ENCODE data around the gene ZC3HAV1L. TPM values are rescaled to one million over a fixed set of nuclear protein-coding genes. Genes with fewer than 3 reads are reported as not detected.
A peak's percentile ranks its signal among the peaks of the same experiment; 100 is the strongest.
"Not testable (repeated sequence)": the region's sequence is repeated elsewhere in the genome, so short reads cannot be mapped to it uniquely, and the experiment has no call there.

ZC3HAV1L gene
- total and polyA plus RNA-seq, 5 donors = 0.86 to 5.5 (median 5.3) TPM

- H3K27ac ChIP-seq (ENCODE audit: low read length) = no peak overlapping the region
- no peaks in the 10 kb centered on the region for H3K27me3 ChIP-seq (ENCODE audit: control insufficient read depth, insufficient read depth)
- H3K4me3 ChIP-seq (ENCODE audit: low read length) = no peak overlapping the region
- no peaks in the 10 kb centered on the region for H3K9me3 ChIP-seq (ENCODE audit: control insufficient read depth, low read length)
- ATAC-seq = no peak
- H3K4me1 ChIP-seq (ENCODE audit: control insufficient read depth, insufficient read depth, low read length) = no peaks in the 10 kb centered on the region
- 73% methylated on average over 3 of the region's 3 CpGs for WGBS
- intact Hi-C loops (cut with DNase I) = no loop called here
- DNase-seq = no peak
These were observed 1.1 kb upstream of the ZC3HAV1L start for GRCh38 chr7:139036901-139037300.

DNA sequence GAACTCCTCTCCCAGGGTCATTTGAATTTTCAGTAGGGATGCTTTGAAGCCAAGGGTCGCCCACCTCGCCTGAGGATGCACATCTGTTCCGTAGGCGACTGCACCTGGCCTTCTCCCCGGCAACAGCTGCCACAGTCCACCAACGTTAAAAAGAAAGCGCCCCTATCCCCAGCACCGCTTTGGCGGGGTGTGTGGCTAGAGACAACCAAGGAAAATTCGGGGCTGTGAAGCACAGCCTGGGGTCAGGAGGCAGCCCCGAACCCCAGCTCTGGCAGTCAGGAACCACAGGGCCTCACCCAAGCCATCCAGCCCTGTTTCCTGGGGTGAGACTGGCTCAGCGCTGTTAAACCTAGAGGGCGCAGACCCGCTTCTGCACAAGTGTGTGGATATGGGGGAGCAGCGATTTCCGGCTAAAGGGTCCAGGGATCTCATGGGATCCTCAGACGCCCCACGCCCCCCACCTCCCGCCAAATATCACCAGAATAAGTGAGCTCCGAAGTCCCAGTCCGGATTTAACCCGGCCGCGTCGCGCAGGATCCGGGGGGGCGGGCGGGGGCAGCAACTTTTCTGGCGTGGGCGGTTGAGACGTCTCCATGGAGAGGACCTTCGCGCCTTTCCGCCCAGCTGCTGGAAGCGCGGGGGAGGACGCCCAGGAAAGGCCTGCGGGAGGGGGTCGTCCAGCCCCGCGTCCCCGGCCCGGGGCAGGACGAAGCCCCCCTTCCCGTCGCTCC is 822 bp downstream of the ZC3HAV1L start:
- DNase-seq = peak; percentile 48 to 77 (median 68)
- no peaks in the 10 kb centered on the region for H3K4me1 ChIP-seq (ENCODE audit: control insufficient read depth, insufficient read depth, low read length)
- H3K27ac ChIP-seq (ENCODE audit: low read length) = peak overlapping the region; percentile 1
- no peaks in the 10 kb centered on the region for H3K27me3 ChIP-seq (ENCODE audit: control insufficient read depth, insufficient read depth)
- H3K9me3 ChIP-seq (ENCODE audit: control insufficient read depth, low read length) = no peaks in the 10 kb centered on the region
- intact Hi-C loops (cut with DNase I) = no loop called here
- WGBS = 9% methylated on average over 47 of the region's 47 CpGs
- H3K4me3 ChIP-seq (ENCODE audit: low read length) = peak overlapping the region; percentile 37
- peak; percentile 57 to 69 for ATAC-seq

GRCh38 chr7:139034336-139034735 is 1.5 kb downstream of the ZC3HAV1L start:
- Histone ChIP-seq H3K4me1 (ENCODE audit: control insufficient read depth, insufficient read depth, low read length) (no peaks in the 10 kb centered on the region), H3K27me3 (ENCODE audit: control insufficient read depth, insufficient read depth) (no peaks in the 10 kb centered on the region), H3K4me3 (ENCODE audit: low read length) (no peak overlapping the region), H3K9me3 (ENCODE audit: control insufficient read depth, low read length) (no peaks in the 10 kb centered on the region), H3K27ac (ENCODE audit: low read length) (no peak overlapping the region)
- ATAC-seq (no peak), DNase-seq (no peak)
- 88% methylated on average over 5 of the region's 5 CpGs for WGBS
- intact Hi-C loops (cut with DNase I) = no loop called here

DNA sequence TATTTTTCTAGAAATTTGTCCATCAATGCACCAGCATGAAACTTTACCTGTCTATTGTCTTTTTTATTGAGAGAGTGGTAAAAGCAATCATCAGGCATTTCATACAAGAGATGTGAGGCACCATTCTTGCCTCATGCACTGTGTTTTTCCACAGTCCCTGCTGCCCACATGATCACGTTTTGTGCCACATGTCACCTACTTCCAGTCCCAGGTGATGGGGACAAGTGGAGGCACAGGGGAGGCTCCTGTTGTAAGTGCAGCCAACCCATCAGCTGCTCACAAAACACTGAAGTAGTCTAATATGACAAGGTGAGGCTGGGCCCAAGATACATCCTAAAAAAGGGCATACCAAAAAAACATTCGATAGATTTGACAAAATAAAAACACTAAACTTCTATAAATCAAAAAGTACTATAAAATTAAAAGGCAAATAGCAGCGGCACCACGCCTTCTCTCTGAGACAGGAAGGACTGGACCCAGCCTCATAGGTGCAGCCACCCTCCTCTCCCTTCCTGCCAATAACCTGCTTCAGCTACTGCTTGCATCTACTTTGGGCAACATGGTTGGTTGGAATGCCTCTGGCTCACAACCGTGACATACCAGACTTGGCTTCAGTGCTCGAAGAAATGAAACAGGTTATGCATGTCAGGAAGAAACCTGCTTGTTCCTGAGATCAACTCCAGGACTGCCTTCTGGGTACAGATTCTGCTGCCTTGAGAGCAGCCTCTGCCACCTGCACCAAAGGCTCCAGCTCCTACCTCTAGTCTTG is 2.3 kb downstream of the ZC3HAV1L start:
- no peak overlapping the region for H3K27ac ChIP-seq (ENCODE audit: low read length)
- no peaks in the 10 kb centered on the region for H3K4me1 ChIP-seq (ENCODE audit: control insufficient read depth, insufficient read depth, low read length)
- ATAC-seq = no peak
- no peak overlapping the region for H3K4me3 ChIP-seq (ENCODE audit: low read length)
- DNase-seq = no peak
- 77% methylated on average over 6 of the region's 6 CpGs for WGBS
- intact Hi-C loops (cut with DNase I) = no loop called here
- no peaks in the 10 kb centered on the region for H3K9me3 ChIP-seq (ENCODE audit: control insufficient read depth, low read length)
- no peaks in the 10 kb centered on the region for H3K27me3 ChIP-seq (ENCODE audit: control insufficient read depth, insufficient read depth)

DNA sequence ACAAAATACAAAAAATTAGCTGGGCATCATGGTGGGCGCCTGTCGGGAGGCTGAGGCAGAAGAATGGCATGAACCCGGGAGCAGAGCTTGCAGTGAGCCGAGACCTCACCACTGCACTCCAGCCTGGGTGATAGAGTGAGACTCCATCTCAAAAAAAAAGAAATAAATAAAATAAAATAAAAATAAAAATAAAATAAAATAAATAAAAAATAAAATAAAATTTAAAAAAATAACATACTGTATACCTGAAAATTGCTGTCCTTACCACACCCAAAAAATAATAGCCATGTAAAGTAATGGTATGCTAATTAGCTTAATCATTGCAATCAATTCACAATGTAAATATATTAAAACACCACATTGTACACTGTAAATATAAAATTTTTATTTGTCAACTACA is 3.4 kb downstream of the ZC3HAV1L start:
- H3K4me3 ChIP-seq (ENCODE audit: low read length) = no peak overlapping the region
- H3K27me3 ChIP-seq (ENCODE audit: control insufficient read depth, insufficient read depth) = no peaks in the 10 kb centered on the region
- no peak overlapping the region for H3K27ac ChIP-seq (ENCODE audit: low read length)
- no peaks in the 10 kb centered on the region for H3K4me1 ChIP-seq (ENCODE audit: control insufficient read depth, insufficient read depth, low read length)
- ATAC-seq (no peak), DNase-seq (no peak)
- H3K9me3 ChIP-seq (ENCODE audit: control insufficient read depth, low read length) = no peaks in the 10 kb centered on the region
- WGBS = 95% methylated on average over 4 of the region's 4 CpGs
- intact Hi-C loops (cut with DNase I) = no loop called here

DNA sequence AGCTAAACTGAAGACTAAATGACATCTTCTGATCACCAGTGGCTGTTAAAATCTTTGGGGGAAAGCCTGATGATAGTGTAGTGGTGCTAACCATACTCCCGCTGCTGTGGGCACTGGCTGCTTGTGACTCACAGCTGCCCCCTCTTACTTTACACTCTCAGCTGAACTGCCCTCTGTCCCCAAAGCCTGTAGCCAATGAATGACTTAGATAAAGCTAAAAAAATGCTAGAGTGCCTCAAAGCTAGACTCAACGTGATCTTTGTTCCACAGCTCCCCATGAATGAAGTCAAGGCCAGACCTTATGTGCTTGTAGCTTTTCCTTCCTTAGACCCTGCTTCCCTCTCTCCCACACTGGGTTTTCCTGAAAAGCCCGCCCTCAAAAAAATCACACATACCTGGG is 6.5 kb downstream of the ZC3HAV1L start:
- Histone ChIP-seq H3K4me1 (ENCODE audit: control insufficient read depth, insufficient read depth, low read length) (no peaks in the 10 kb centered on the region), H3K27ac (ENCODE audit: low read length) (no peak overlapping the region), H3K4me3 (ENCODE audit: low read length) (no peak overlapping the region), H3K27me3 (ENCODE audit: control insufficient read depth, insufficient read depth) (no peaks in the 10 kb centered on the region), H3K9me3 (ENCODE audit: control insufficient read depth, low read length) (no peaks in the 10 kb centered on the region)
- no peak for ATAC-seq
- no peak for DNase-seq
- WGBS = 86% methylated on average over 3 of the region's 3 CpGs
- intact Hi-C loops (cut with DNase I) = no loop called here

DNA sequence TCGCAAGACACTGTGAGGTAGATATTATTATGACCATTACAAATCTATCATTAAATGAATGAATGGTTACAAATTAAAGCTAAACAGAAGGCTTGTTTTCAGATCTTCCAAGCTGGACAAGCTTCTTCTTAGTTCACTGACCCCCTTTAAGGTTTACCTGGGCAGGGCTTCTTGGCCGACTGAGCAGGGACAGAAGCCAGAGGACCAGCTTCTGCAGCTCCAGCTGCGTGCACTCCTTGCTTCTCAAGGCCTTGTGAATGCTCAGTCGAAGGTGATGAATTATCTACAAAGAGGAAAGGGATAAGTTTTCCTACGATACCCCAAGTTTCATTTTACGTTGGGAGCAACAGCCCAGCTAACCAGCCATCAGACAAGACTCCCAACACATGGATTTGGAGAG is 9.3 kb downstream of the ZC3HAV1L start:
- Histone ChIP-seq H3K4me3 (ENCODE audit: low read length) (no peak overlapping the region), H3K27ac (ENCODE audit: low read length) (no peak overlapping the region), H3K4me1 (ENCODE audit: control insufficient read depth, insufficient read depth, low read length) (no peaks in the 10 kb centered on the region), H3K27me3 (ENCODE audit: control insufficient read depth, insufficient read depth) (no peaks in the 10 kb centered on the region), H3K9me3 (ENCODE audit: control insufficient read depth, low read length) (no peaks in the 10 kb centered on the region)
- ATAC-seq (no peak), DNase-seq (no peak)
- intact Hi-C loops (cut with DNase I) = no loop called here
- WGBS = 90% methylated on average over 6 of the region's 6 CpGs

DNA sequence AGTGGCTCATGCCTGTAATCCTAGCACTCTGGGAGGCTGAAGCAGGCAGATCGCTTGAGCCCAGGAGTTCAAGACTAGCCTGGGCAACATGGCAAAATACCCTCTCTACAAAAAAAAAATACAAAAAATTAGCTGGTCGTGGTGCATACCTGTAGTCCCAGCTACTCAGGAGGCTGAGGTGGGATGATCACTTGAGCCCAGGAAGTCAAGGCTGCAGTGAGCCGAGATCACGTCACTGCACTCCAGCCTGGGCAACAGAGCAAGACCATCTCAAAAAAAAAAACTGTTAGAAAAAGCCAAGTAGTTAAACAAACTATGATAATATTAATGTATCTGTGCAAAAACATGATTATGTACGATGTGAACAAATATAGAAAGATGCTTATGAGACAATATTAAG is 10.0 kb downstream of the ZC3HAV1L start:
- H3K4me1 ChIP-seq (ENCODE audit: control insufficient read depth, insufficient read depth, low read length); H3K9me3 ChIP-seq (ENCODE audit: control insufficient read depth, low read length); ATAC-seq; intact Hi-C loops (cut with DNase I); H3K4me3 ChIP-seq (ENCODE audit: low read length); H3K27ac ChIP-seq (ENCODE audit: low read length); DNase-seq; H3K27me3 ChIP-seq (ENCODE audit: control insufficient read depth, insufficient read depth): not testable (repeated sequence)
- 92% methylated on average over 5 of the region's 5 CpGs for WGBS

DNA sequence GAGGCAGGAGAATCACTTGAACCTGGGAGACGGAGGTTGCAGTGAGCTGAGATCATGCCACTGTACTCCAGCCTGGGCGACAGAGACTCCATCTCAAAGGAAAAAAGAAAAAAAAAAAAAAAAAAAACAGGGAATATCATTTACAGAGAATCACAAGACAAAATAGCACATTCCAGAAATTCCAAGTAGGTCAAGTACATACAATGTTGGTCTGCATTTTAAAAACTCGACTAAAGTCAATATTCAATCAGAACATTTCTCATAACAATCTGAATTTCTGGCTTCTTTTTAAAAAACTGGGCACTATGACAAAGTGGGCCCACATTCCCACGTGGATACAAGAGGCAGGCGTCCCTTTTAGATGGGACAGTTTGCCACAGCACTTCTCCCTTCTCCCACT is 12.8 kb downstream of the ZC3HAV1L start:
- Histone ChIP-seq H3K27me3 (ENCODE audit: control insufficient read depth, insufficient read depth) (no peaks in the 10 kb centered on the region), H3K9me3 (ENCODE audit: control insufficient read depth, low read length) (no peaks in the 10 kb centered on the region), H3K27ac (ENCODE audit: low read length) (no peak overlapping the region), H3K4me3 (ENCODE audit: low read length) (no peak overlapping the region), H3K4me1 (ENCODE audit: control insufficient read depth, insufficient read depth, low read length) (no peaks in the 10 kb centered on the region)
- 79% methylated on average over 5 of the region's 5 CpGs for WGBS
- intact Hi-C loops (cut with DNase I) = no loop called here
- DNase-seq (no peak), ATAC-seq (no peak)

- DNase-seq (no peak), ATAC-seq (no peak)
- Histone ChIP-seq H3K27ac (ENCODE audit: low read length) (no peak overlapping the region), H3K4me3 (ENCODE audit: low read length) (no peak overlapping the region), H3K9me3 (ENCODE audit: control insufficient read depth, low read length) (no peaks in the 10 kb centered on the region), H3K27me3 (ENCODE audit: control insufficient read depth, insufficient read depth) (no peaks in the 10 kb centered on the region), H3K4me1 (ENCODE audit: control insufficient read depth, insufficient read depth, low read length) (no peaks in the 10 kb centered on the region)
- intact Hi-C loops (cut with DNase I) = no loop called here
- WGBS = 84% methylated on average over 4 of the region's 4 CpGs
These were observed 13.6 kb downstream of the ZC3HAV1L start for GRCh38 chr7:139022286-139022685.

DNA sequence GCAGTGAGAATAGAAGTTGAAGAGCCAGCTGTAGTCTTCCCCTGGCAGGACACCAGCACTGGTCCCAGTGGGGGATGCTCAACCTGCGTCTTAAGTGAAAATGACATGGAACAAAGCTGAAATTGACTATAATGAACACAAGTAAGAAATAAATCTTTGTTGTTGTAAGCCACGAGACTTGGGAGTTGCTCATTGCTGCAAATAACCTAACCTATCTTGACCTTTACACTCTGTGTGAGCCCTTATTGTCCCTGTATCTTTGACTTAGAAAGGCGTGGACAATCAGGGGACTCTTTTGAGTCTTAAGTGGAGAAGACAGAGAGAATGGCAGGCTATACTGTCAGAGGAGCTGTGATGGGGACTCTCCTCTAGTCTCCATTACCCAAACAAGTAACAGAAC is 16.9 kb downstream of the ZC3HAV1L start:
- WGBS = 64% methylated on average over 3 of the region's 3 CpGs
- Histone ChIP-seq H3K4me3 (ENCODE audit: low read length) (no peak overlapping the region), H3K9me3 (ENCODE audit: control insufficient read depth, low read length) (no peaks in the 10 kb centered on the region), H3K27me3 (ENCODE audit: control insufficient read depth, insufficient read depth) (no peaks in the 10 kb centered on the region), H3K4me1 (ENCODE audit: control insufficient read depth, insufficient read depth, low read length) (no peaks in the 10 kb centered on the region), H3K27ac (ENCODE audit: low read length) (no peak overlapping the region)
- no peak for DNase-seq
- intact Hi-C loops (cut with DNase I) = loop anchor here in 3 of 4 donors (5.0 to 10.0 kb wide), 2 partner anchors 56 to 58 kb away; no protein-coding TSS in a partner anchor
- ATAC-seq = no peak
